HEK293 (cell line): ENCODE measurements around the gene KLRF1.

Experiments
- CTCF ChIA-PET: fragments of 350-600 bp; formaldehyde crosslinking; extraction: SDS; loops from one replicate; lab custom pipeline; 2021; ENCODE audit warnings: antibody characterized with exemption; lab: Yijun Ruan, JAX
- POLR2A ChIA-PET: fragments of 300-600 bp; formaldehyde crosslinking; extraction: SDS; loops from one replicate; lab custom pipeline; 2020; ENCODE audit warnings: antibody characterized with exemption, inconsistent platforms; lab: Yijun Ruan, JAX
- H3K27ac ChIP-seq: fragments of 200-500 bp; sonication (Bioruptor generic); 2 replicates; pipeline ENCODE4 v1.5.1; 2014; ENCODE audit warnings: low read depth, low read length, control low read depth, inconsistent platforms; ENCODE audit errors: extremely low read depth
- H3K36me3 ChIP-seq, 2 experiments: fragments of 200-500 bp in 1 of 2; sonication (Bioruptor generic) in 1 of 2; 1 replicate in 1 of 2; 2 replicates in 1 of 2; pipeline ENCODE4 v1.5.1; 2014 to 2017; ENCODE audit warnings: inconsistent platforms in 2 of 2, low read length in 2 of 2; ENCODE audit not compliant: control insufficient read depth in 2 of 2, insufficient read depth in 1 of 2
- H3K4me1 ChIP-seq: fragments of 200-500 bp; sonication (Bioruptor generic); 2 replicates; pipeline ENCODE4 v1.5.1; 2014; ENCODE audit warnings: mild to moderate bottlenecking, low read length, inconsistent platforms; ENCODE audit not compliant: control insufficient read depth, insufficient read depth
- H3K4me3 ChIP-seq: 2 replicates; pipeline ENCODE4 v1.5.1; 2011; ENCODE audit warnings: low read depth, mild to moderate bottlenecking, control low read depth, low read length, moderate library complexity
- H3K9me3 ChIP-seq: fragments of 200-500 bp; sonication (Bioruptor generic); 2 replicates; pipeline ENCODE4 v1.5.1; 2014; ENCODE audit warnings: low read depth, low read length, inconsistent platforms; ENCODE audit not compliant: control insufficient read depth, insufficient read depth
- BCL11A ChIP-seq: fragments of 450-650 bp; formaldehyde crosslinking; IDR thresholded peaks from 2 replicates; pipeline ENCODE4 v1.5.1; 2016; ENCODE audit warnings: low read depth, missing biosample characterization, missing genetic modification characterization
- KLF1 ChIP-seq: fragments of 450-650 bp; formaldehyde crosslinking; IDR thresholded peaks from 2 replicates; pipeline ENCODE4 v1.5.1; 2016; ENCODE audit warnings: missing biosample characterization, missing genetic modification characterization
- KLF9 ChIP-seq: fragments of 450-650 bp; formaldehyde crosslinking; IDR thresholded peaks from 2 replicates; pipeline ENCODE4 v1.5.1; 2016; ENCODE audit warnings: missing biosample characterization, missing genetic modification characterization, low read depth
- SCRT1 ChIP-seq: fragments of 450-650 bp; formaldehyde crosslinking; IDR thresholded peaks from 2 replicates; pipeline ENCODE4 v1.5.1; 2016; ENCODE audit warnings: missing biosample characterization, missing genetic modification characterization, borderline replicate concordance
- SP2 ChIP-seq: fragments of 450-650 bp; formaldehyde crosslinking; IDR thresholded peaks from 2 replicates; pipeline ENCODE4 v1.5.1; 2016; ENCODE audit warnings: missing biosample characterization, missing genetic modification characterization
- WT1 ChIP-seq: fragments of 450-650 bp; formaldehyde crosslinking; IDR thresholded peaks from 2 replicates; pipeline ENCODE4 v1.5.1; 2016; ENCODE audit warnings: missing biosample characterization, missing genetic modification characterization
- ZFHX2 ChIP-seq: fragments of 450-650 bp; formaldehyde crosslinking; conservative IDR thresholded peaks from 2 replicates; pipeline ENCODE4 v1.5.1; 2016; ENCODE audit warnings: missing biosample characterization, missing genetic modification characterization
- ZNF169 ChIP-seq: fragments of 450-650 bp; formaldehyde crosslinking; IDR thresholded peaks from 2 replicates; pipeline ENCODE4 v1.5.1; 2016; ENCODE audit warnings: missing biosample characterization, missing genetic modification characterization
- ZNF211 ChIP-seq: fragments of 450-650 bp; formaldehyde crosslinking; IDR thresholded peaks from 2 replicates; pipeline ENCODE4 v1.5.1; 2016; ENCODE audit warnings: low read depth, missing biosample characterization, missing genetic modification characterization
- ZNF239 ChIP-seq: fragments of 450-650 bp; formaldehyde crosslinking; IDR thresholded peaks from 2 replicates; pipeline ENCODE4 v1.5.1; 2016; ENCODE audit warnings: missing biosample characterization, missing genetic modification characterization
- ZNF660 ChIP-seq: fragments of 450-650 bp; IDR thresholded peaks from 2 replicates; pipeline ENCODE4 v1.5.1; 2018; ENCODE audit warnings: missing biosample characterization, mild to moderate bottlenecking, missing genetic modification characterization
- ZNF670 ChIP-seq: fragments of 450-650 bp; formaldehyde crosslinking; IDR thresholded peaks from 2 replicates; pipeline ENCODE4 v1.5.1; 2016; ENCODE audit warnings: missing biosample characterization, missing genetic modification characterization, low read depth
- ZNF768 ChIP-seq: fragments of 450-650 bp; formaldehyde crosslinking; IDR thresholded peaks from 2 replicates; pipeline ENCODE4 v1.5.1; 2018; ENCODE audit warnings: missing biosample characterization, mild to moderate bottlenecking, missing genetic modification characterization
- ZNF785 ChIP-seq: fragments of 450-650 bp; formaldehyde crosslinking; IDR thresholded peaks from 2 replicates; pipeline ENCODE4 v1.5.1; 2016; ENCODE audit warnings: missing biosample characterization, missing genetic modification characterization
- ZNF837 ChIP-seq: fragments of 450-650 bp; formaldehyde crosslinking; IDR thresholded peaks from 2 replicates; pipeline ENCODE4 v1.5.1; 2016; ENCODE audit warnings: missing biosample characterization, missing genetic modification characterization
- ZSCAN16 ChIP-seq: fragments of 450-650 bp; formaldehyde crosslinking; IDR thresholded peaks from 2 replicates; pipeline ENCODE4 v1.5.1; 2016; ENCODE audit warnings: missing biosample characterization, missing genetic modification characterization
- TF ChIP-seq, protein P1 (sequence below): fragments of 450-650 bp; formaldehyde crosslinking; IDR thresholded peaks from 2 replicates; pipeline ENCODE4 v1.5.1; 2017; ENCODE audit warnings: missing biosample characterization, missing genetic modification characterization
- TF ChIP-seq, protein P2 (sequence below): sonication (generic); formaldehyde crosslinking; IDR thresholded peaks from 2 replicates; pipeline ENCODE4 v1.8.1; 2022; ENCODE audit warnings: mild to moderate bottlenecking, moderate library complexity, missing genetic modification reagents
- TF ChIP-seq, protein P3 (sequence below): fragments of 450-650 bp; formaldehyde crosslinking; IDR thresholded peaks from 2 replicates; pipeline ENCODE4 v1.5.1; 2016; ENCODE audit warnings: missing biosample characterization, missing genetic modification characterization

Gene KLRF1

DNA sequence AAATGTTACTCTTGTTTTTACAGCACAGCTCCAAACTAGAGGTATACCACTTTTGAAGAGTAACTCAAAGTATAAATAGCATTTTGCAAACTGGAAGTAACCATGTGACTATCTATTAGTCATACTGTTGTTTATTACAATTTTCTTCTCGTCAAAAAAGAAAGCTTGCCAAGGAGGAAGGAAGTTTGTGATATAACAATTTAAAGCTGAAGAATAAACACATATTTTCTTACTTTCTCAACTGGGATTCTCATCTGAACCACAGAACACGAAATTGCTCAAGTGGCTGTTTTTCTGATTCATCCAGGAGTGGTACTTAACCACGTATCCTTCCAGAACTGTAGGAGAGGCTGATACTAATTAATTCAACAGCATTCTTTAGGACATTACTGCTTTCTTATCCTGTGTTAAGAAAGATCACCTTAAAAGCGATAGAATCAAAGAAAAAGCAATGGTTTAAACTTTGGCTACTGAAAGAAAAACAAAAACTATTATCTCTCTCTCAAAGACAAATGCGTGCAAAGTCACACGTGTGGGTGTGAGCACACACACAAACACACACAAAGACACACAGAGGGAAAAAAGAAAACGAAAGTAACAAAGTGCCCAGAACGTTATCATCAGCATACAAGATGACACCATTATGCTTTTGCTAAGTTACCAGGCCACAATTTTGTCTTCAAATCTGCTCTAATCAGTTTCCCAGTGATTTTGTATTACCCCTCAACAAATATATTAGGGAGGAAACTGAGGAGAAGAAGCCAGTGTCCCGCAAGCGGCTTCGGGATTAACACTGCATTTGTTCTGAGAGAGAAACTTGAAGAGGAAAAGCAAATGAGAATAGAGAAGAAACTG, 42.3 kb downstream of the KLRF1 start, which contains the start of gene CLEC2B:
Gene CLEC2B, minus strand, starts transcription at position 48 of the 855 bp plus-strand sequence.
- H3K9me3 ChIP-seq = no peaks in the 10 kb centered on the region
- H3K27ac ChIP-seq = no peak within 1 kb of the TSS
- TF ChIP-seq, protein P1, sequence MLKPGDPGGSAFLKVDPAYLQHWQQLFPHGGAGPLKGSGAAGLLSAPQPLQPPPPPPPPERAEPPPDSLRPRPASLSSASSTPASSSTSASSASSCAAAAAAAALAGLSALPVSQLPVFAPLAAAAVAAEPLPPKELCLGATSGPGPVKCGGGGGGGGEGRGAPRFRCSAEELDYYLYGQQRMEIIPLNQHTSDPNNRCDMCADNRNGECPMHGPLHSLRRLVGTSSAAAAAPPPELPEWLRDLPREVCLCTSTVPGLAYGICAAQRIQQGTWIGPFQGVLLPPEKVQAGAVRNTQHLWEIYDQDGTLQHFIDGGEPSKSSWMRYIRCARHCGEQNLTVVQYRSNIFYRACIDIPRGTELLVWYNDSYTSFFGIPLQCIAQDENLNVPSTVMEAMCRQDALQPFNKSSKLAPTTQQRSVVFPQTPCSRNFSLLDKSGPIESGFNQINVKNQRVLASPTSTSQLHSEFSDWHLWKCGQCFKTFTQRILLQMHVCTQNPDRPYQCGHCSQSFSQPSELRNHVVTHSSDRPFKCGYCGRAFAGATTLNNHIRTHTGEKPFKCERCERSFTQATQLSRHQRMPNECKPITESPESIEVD (tag by site-specific recombination) = 0 out of 2 replicates have a peak, but pooled peaks have one; percentile 10
- TF ChIP-seq ZNF169 (tag by site-specific recombination) = no peak
- peak; percentile 33; the same call in 1 of the 2 replicates for TF ChIP-seq ZFHX2 (tag by site-specific recombination)
- ChIA-PET POLR2A (no interaction called here), CTCF (interaction anchor here (1.1 kb wide), 1 partner anchor 8 kb away, joined by 3 read pairs; no protein-coding TSS in a partner anchor)
- no peaks in the 10 kb centered on the region for H3K36me3 ChIP-seq
- no peak within 1 kb of the TSS; the same call in none of the 2 replicates for H3K4me3 ChIP-seq
- H3K4me1 ChIP-seq = no peaks in the 10 kb centered on the region

DNA sequence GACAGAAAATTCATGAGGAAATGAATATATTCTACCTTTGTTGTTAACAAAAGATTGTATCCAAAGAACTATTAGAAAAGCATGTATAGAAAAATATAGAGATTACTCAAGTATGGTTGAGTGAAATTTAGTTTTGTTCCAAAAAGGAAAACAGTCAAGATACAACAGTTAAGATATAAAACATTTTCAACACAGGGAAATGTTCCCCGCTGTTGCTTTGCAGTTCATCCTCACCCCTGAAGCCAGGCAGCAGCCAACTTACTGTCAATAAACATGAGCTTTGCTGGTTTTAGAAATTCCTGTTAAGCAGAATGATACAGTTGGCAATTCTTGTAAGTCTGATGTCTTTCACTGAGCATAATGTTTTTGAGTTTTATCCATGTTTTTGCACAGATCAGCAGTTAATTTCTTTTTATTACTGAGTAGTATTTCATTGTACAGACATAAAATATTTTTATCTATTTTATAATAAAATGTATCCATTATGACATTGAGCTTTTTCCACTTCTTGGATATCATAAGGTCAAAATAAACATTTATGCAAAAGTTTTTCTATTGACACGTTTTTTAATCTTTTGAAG, 43.1 kb downstream of the KLRF1 start:
- CTCF ChIA-PET = interaction anchor here (1.0 kb wide), 1 partner anchor 127 kb away, joined by 3 read pairs; no protein-coding TSS in a partner anchor
- Histone ChIP-seq H3K36me3 (no peaks in the 10 kb centered on the region), H3K4me1 (no peaks in the 10 kb centered on the region), H3K4me3 (no peak overlapping the region), H3K9me3 (no peaks in the 10 kb centered on the region), H3K27ac (no peak overlapping the region)
- TF ChIP-seq ZNF768 (tag by site-specific recombination) (no peak), ZNF785 (no peak), BCL11A (tag by site-specific recombination) (no peak), ZNF670 (tag by site-specific recombination) (no peak), SP2 (no peak), ZSCAN16 (tag by site-specific recombination) (no peak), KLF9 (tag by site-specific recombination) (no peak), WT1 (tag by site-specific recombination) (no peak), ZNF211 (no peak), ZNF239 (tag by site-specific recombination) (no peak), ZNF837 (no peak), ZNF660 (no peak), SCRT1 (tag by site-specific recombination) (no peak), KLF1 (tag by site-specific recombination) (no peak)
- TF ChIP-seq, protein P2, sequence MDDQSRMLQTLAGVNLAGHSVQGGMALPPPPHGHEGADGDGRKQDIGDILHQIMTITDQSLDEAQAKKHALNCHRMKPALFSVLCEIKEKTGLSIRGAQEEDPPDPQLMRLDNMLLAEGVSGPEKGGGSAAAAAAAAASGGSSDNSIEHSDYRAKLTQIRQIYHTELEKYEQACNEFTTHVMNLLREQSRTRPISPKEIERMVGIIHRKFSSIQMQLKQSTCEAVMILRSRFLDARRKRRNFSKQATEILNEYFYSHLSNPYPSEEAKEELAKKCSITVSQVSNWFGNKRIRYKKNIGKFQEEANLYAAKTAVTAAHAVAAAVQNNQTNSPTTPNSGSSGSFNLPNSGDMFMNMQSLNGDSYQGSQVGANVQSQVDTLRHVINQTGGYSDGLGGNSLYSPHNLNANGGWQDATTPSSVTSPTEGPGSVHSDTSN (CRISPR knock-in tag) = no peak
- TF ChIP-seq, protein P3, sequence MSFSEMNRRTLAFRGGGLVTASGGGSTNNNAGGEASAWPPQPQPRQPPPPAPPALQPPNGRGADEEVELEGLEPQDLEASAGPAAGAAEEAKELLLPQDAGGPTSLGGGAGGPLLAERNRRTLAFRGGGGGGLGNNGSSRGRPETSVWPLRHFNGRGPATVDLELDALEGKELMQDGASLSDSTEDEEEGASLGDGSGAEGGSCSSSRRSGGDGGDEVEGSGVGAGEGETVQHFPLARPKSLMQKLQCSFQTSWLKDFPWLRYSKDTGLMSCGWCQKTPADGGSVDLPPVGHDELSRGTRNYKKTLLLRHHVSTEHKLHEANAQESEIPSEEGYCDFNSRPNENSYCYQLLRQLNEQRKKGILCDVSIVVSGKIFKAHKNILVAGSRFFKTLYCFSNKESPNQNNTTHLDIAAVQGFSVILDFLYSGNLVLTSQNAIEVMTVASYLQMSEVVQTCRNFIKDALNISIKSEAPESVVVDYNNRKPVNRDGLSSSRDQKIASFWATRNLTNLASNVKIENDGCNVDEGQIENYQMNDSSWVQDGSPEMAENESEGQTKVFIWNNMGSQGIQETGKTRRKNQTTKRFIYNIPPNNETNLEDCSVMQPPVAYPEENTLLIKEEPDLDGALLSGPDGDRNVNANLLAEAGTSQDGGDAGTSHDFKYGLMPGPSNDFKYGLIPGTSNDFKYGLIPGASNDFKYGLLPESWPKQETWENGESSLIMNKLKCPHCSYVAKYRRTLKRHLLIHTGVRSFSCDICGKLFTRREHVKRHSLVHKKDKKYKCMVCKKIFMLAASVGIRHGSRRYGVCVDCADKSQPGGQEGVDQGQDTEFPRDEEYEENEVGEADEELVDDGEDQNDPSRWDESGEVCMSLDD (tag by site-specific recombination) = no peak
- POLR2A ChIA-PET = no interaction called here
